GM19372 (cell line): Measurements from ENCODE around the gene CDIP1.
"Not testable (repeated sequence)": the region's sequence is repeated elsewhere in the genome, so short reads cannot be mapped to it uniquely, and the experiment has no call there.

Experiments
- ATAC-seq: cut with Tn5 transposase; IDR thresholded peaks from one replicate; pipeline ENCODE4 v1.9.1; 2021; ENCODE audit warnings: mild to moderate bottlenecking, low read depth, moderate library complexity; ENCODE audit not compliant: unreplicated experiment

The CDIP1 gene

DNA sequence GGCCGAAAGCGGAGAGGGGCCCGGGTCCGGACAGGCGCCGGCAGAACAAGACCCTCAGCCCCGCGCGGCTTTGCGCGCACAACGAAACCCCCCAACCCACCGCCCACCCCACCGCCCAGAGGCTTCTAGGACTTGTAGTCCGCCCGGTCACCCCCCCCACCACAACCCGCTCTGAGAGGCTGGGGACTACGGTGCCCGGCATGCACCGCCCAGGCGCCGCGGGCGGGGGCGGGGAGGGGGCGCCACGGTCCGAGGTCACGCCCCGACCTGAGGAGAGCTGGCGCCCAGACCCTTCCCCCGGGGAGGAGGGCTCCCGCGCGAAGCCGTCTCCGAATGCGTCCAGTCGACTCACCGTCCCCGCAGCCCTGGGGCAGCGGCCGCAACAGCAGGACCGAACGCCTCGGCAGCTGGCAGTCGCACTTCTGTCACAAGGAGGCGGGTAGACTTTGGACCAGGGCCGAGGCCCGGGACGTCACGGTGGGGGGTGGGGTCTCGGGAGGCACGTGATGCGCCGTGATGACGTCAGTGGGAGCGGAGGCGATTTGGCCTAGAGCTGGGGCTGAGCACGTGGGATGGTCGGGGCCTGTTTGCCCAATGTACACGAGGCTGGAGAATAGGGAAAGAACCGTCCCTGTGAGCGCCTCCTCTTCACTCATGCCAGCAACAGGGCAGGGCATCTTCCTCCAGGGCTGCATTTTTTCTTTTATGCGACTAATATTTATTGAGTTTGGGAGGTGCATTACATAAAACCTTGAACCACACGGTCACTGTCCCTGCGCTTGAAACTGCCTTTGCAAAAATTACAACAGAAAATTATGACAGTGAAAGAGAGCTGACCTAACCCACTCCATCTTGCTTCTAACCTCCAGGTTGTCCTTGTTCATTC lies at the start of gene CDIP1:
CDIP1 (minus strand) TSS at position 424 of the 886 bp plus-strand sequence. CDS start 24,643 bp downstream, outside the sequence.
- ATAC-seq = peak; percentile 76

DNA sequence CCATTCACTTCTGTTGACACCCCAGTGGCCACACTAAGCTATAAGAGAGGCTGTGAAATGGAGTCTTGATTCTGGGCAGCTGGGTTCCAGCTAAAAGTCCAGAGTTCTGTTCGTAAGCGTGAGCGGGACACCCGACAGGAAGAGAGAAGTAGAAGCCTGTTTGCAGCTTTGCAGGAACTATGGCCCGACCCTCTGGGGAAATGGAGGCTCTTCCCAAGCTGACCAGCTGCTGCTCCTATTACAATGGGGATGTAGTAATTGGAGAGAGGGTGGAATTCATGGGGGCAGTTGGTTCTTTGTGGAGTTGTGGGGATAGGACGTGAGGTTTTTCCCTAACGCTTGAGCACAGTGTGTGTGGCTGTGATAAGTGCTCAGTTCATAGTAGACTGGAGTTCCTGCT lies 47.7 kb upstream of the CDIP1 start:
- no peak for ATAC-seq

DNA sequence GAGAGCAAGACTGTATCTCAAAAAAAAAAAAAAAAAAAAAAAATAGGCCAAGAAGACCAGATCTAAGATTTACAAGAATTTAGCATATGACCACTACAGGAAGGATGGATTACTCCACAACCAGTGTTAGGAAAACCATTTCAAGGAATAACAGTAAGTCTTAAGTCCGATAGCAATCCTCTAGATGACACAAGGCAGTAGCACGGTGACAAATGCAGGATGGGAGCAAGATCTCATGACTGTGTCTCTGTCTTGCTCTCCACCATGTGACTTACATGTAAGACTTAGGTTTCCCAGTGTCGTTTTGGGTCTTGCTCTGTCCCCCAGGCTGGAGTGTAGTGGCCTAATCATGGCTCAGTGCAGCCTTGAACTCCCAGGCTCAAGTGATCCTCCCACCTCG lies 45.3 kb upstream of the CDIP1 start:
- no peak for ATAC-seq

GRCh38 chr16:4580250-4580649 lies 41.7 kb upstream of the CDIP1 start:
- ATAC-seq = no peak

- no peak for ATAC-seq
Observed at GRCh38 chr16:4578961-4579530, 40.5 kb upstream of the CDIP1 start.

- ATAC-seq = no peak
Observed at GRCh38 chr16:4576008-4576407, 37.4 kb upstream of the CDIP1 start.

- no peak for ATAC-seq
Observed at GRCh38 chr16:4574919-4575705, 36.5 kb upstream of the CDIP1 start.

GRCh38 chr16:4573926-4574325 lies 35.4 kb upstream of the CDIP1 start:
- not testable (repeated sequence) for ATAC-seq

GRCh38 chr16:4572715-4573114 lies 34.1 kb upstream of the CDIP1 start:
- ATAC-seq = no peak

- ATAC-seq = no peak
Observed at GRCh38 chr16:4570688-4571321, 32.2 kb upstream of the CDIP1 start.

GRCh38 chr16:4570086-4570485 lies 31.5 kb upstream of the CDIP1 start:
- ATAC-seq = no peak

DNA sequence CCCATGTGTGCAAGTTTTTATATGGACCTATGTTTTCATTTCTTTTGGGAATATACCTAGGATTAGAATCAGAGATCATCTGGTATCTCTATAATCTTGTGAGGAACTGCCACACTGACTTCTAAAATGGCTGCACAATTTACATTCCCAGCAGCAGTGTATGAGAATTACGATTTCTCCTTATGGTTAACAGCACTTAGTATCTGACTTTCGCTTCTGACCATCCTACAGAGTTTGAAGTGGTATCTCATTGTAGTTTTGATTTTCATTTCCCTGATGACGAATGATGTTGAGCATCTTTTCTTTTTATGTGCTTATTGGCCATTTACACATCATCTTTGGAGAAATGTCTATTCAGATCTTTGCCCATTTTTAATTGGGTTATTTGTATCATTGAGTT lies 27.6 kb upstream of the CDIP1 start:
- ATAC-seq = no peak

DNA sequence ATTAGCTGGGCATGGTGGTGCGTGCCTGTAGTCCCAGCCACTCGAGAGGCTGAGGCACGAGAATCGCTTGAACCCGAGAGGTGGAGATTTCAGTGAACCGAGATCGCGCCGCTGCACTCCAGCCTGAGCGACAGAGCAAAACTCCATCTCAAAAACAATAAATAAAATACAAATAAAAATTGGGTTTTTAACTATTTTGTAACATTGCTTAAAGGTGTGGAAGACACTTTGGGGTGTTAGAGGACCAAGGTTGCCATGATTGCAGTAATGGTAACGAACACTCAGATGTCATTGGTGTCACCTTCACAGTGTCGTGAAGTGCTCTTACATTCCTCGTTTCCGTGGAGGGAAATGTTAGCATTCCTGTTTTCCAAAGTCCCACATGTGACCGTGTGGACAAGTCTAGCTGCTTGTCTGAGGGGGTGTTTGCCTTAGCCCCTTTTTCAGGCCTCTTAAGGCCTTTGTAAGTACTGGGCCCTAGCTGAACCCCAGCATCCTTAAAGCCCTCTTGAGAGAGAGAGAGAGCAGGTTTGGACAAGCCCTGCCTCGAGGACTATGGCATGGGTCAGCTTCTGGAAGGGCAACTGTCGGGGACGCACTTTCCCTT lies 26.2 kb upstream of the CDIP1 start:
- ATAC-seq = no peak

- ATAC-seq = no peak
Observed at GRCh38 chr16:4561596-4561995, 23.0 kb upstream of the CDIP1 start.

DNA sequence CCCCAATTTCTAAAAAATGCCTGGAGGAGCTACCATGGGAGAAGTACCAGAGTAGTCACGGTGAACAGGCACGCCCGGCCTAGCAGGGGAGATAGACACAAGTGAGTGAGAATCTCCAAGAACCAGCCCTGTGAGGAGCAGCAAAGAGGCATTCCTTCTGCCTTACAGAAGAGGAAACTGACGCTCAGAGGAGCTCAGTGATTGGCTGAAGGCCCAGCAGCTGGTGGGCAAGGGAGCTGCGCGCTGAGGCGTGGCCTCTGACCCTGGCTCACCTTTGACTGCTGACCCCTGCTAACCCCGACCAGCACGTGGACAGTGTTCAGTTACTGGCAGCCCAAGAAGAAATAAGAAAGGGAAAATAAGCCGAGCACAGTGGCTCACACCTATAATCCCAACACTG lies 19.4 kb upstream of the CDIP1 start:
- no peak for ATAC-seq

DNA sequence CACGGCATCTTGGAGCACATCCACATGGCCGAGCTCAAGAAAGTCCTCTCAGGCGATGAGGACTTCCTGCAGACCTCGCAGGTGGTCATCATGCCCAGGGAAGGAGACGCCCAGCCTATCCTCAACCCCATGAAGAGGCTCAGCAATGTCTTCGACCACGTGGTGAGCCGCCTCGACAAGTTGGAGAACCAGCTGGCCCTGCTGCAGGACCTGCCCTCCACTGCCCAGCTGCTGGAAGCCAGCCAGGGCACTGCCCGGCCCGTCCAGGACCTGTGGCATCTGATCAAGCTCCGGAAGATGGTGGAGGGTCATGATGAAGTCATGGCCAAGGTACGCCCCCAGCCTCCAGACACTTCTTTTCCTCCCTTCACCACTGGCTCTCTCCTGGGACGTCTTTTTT lies 18.0 kb upstream of the CDIP1 start:
- no peak for ATAC-seq

DNA sequence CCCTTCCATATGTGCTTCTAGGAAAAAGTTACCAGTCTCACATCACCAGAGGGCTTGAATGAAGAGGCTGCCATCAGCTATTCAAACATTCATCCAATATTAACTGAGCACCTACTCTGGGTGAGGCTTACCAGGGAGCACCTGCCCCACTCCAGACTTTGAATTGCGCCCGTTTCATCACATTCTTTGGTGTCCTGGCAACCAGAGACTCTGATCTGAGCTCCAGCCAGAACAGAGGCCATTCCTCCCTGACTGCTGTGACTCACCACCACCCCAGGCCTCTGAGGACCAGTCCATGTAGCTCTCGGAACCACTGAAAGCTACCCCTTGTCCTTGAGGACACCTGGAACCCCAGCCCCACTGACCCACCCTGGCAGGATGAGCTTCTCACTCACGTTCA lies 17.5 kb upstream of the CDIP1 start, which contains the start of gene C16orf96:
C16orf96 (plus strand) TSS at position 229 of the 400 bp plus-strand sequence; CDS start at position 379, 150 bp downstream.
- no peak for ATAC-seq

DNA sequence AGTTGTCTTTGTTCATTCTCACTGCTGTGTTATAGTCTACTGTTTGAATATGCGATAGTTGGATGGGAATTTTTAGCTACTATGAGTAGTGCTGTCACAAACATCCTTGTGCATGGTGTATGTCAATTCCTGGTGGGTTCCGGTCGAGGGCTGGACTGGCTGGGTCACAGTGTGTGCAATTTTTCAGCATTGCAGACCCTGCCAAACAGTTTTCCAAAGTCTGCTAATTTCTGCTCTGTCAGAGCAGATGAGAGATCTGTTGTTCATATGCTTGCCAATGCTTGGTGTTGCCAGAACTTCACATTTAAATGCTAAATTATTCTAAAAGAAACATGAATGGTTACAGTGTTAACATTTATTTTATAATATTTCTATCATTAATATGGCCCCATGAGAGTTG lies 14.0 kb upstream of the CDIP1 start:
- no peak for ATAC-seq

- ATAC-seq = no peak
Observed at GRCh38 chr16:4550591-4550990, 12.0 kb upstream of the CDIP1 start.

DNA sequence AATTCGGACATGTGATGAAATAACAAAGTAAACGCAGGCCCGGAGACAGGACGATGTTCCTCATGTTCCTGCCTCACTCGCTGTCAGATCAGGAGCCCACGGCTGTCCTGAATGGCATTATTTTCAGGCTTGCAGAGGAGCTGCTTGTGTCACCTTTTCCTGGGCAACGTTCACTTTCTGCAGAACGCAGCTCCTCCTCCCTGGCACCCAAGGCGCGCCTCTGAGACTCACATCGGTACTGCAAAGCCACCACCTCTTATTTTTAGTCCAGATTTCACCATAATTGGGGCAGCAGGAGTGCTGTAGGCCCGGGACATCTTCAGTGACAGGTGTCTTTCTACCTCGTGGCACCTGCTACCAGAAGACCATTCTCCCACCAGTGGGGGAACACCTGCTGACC lies 9.6 kb upstream of the CDIP1 start:
- no peak for ATAC-seq
